NCI-H82 (cell line): ENCODE data around the gene USP5.

Experiments used
- DNase-seq: peaks from one replicate; lab custom pipeline; 2025; lab: John Stamatoyannopoulos, UW

The USP5 gene, protein sequence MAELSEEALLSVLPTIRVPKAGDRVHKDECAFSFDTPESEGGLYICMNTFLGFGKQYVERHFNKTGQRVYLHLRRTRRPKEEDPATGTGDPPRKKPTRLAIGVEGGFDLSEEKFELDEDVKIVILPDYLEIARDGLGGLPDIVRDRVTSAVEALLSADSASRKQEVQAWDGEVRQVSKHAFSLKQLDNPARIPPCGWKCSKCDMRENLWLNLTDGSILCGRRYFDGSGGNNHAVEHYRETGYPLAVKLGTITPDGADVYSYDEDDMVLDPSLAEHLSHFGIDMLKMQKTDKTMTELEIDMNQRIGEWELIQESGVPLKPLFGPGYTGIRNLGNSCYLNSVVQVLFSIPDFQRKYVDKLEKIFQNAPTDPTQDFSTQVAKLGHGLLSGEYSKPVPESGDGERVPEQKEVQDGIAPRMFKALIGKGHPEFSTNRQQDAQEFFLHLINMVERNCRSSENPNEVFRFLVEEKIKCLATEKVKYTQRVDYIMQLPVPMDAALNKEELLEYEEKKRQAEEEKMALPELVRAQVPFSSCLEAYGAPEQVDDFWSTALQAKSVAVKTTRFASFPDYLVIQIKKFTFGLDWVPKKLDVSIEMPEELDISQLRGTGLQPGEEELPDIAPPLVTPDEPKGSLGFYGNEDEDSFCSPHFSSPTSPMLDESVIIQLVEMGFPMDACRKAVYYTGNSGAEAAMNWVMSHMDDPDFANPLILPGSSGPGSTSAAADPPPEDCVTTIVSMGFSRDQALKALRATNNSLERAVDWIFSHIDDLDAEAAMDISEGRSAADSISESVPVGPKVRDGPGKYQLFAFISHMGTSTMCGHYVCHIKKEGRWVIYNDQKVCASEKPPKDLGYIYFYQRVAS

DNA sequence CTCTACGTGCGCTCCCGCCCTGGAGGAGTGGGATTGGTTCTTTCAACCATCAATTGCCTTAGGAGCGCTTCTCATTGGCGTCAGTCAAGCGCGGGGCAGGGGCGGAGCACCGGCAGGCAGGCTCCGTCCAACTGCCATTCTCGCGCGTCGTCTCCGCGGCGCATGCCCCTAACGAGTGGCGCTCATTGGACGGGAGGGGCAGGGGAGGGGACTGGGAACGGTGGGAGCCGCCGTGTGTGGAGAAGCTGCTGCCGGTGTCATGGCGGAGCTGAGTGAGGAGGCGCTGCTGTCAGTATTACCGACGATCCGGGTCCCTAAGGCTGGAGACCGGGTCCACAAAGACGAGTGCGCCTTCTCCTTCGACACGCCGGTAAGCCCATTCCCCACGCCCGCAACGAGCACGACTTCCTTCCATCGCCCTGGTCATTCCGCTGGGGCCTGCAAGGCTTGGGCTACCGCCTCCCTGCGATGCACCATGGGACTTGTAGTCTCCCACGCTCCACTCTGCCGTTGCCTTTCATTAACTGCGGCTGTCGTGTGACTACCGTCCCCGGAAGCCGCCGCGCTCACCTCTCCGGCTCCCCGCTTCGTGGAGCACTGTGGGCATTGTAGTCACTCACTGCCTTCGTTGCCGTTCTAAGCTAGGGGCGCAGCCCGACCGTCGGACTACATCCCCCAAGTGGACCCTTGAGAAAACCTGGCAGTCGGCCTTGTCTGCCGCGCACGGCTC is at the start of gene USP5:
TSS of gene USP5 (plus strand) at position 230 of the 730 bp plus-strand sequence. CDS start at position 260, 30 bp downstream.
- DNase-seq, result peak; percentile 100

DNA sequence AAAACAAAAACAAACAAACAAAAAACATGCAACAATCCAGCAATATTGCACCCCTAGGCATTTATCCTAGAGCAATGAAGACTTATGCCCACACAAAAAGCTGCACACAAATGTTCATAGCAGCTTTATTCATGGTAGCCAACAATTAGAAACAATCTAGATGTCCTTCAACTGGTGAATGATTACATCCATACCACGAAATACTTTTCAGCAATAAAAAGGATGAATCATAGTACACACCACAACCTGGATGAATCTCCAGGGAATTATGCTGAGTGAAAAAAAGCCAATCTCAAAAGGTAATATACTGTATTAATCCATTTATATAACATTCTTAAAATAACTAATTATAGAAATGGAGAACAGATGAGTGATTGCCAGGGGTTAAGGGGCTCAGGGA is 44.8 kb upstream of the USP5 start:
- no peak for DNase-seq

GRCh38 chr12:6809056-6809455 is 42.9 kb upstream of the USP5 start:
- no peak for DNase-seq

GRCh38 chr12:6810758-6811157 is 41.2 kb upstream of the USP5 start:
- DNase-seq, result no peak

DNA sequence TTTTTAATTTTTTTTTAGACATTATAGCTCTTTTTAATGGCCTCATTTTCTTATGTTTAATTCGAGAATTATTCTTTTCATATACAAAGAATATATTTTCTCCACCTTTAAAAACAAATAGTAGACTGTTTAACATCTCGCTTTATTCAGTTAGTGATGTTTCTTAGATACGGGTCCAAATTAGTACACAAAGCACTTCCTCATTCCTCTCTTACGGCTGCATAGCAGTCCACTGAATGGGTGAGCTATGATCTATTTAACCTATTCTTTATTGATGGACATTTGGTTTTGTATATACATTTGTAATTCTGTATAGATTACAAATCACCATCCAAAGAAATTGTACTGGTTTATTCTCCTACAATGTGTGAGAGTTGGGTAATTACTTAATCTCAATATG is 38.6 kb upstream of the USP5 start:
- DNase-seq, result no peak

GRCh38 chr12:6816598-6816997 is 35.4 kb upstream of the USP5 start:
- no peak for DNase-seq

- no peak for DNase-seq
Observed at GRCh38 chr12:6817098-6817497, 34.9 kb upstream of the USP5 start.

GRCh38 chr12:6817662-6818157 is 34.2 kb upstream of the USP5 start:
- no peak for DNase-seq

- DNase-seq, result no peak
Observed at GRCh38 chr12:6818222-6818621, 33.7 kb upstream of the USP5 start.

GRCh38 chr12:6818645-6819044 is 33.3 kb upstream of the USP5 start:
- no peak for DNase-seq

- no peak for DNase-seq
Observed at GRCh38 chr12:6819106-6820030, 32.6 kb upstream of the USP5 start.

GRCh38 chr12:6820166-6820565 is 31.8 kb upstream of the USP5 start:
- no peak for DNase-seq

GRCh38 chr12:6821591-6822425 is 30.1 kb upstream of the USP5 start, which contains the start of gene GPR162:
TSS of gene GPR162 (plus strand) at chr12:6821821. CDS start at chr12:6823899, 2,078 bp downstream.
- peak; percentile 89 for DNase-seq

GRCh38 chr12:6822426-6823135 is 29.4 kb upstream of the USP5 start:
- no peak for DNase-seq

DNA sequence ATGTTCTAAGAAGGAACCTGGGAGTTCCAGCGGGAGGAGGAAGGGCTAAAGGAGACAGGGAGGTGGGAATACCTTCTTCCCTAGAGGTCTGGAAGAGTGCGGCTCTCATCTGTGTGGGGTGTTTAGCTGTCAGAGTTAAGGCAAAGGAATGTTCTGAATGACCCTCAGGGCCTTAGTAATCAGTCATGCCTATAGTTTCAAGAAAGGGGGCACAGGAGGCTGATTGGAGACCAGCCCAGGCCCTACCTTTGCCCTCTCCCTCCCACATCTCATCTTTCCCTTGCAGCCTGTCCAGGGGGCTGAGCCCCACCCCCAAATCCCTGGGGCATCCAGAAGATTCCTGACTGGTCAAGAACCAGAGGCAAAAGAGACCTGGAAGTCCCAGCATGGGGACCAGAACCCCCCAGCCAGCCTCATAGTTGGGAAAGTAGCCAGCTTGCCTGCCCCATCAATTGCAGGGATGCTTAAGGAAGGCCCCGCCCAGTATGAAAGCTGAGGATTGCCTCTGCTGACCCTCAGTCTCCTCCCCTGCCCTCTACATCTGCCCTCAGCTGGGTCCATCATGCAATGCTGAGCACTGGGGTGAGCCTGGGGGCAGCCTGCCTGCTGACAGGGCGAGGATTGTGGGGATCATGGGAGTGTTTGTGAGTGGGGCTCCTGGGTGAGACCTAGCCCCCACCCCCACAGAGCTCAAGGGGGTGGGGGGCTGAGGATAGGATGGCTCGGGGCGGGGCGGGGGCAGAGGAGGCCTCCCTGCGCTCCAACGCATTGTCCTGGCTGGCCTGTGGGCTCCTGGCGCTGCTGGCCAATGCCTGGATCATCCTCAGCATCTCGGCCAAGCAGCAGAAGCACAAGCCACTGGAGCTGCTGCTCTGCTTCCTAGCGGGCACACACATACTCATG is 28.5 kb upstream of the USP5 start:
- no peak for DNase-seq

DNA sequence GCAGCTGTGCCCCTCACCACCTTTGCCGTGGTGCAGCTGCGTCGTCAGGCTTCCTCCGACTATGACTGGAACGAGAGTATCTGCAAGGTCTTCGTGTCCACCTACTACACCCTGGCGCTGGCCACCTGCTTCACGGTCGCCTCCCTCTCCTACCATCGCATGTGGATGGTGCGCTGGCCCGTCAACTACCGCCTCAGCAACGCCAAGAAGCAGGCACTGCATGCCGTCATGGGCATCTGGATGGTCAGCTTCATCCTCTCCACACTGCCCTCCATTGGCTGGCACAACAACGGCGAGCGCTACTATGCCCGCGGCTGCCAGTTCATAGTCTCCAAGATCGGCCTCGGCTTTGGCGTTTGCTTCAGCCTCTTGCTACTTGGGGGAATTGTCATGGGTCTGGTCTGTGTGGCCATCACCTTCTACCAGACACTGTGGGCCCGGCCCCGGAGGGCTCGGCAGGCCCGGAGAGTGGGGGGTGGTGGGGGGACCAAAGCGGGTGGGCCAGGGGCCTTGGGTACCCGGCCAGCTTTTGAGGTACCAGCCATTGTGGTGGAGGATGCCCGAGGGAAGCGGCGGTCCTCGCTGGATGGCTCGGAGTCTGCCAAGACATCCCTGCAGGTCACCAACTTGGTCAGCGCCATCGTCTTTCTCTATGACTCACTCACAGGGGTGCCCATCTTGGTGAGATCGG is 27.7 kb upstream of the USP5 start:
- DNase-seq, result no peak

DNA sequence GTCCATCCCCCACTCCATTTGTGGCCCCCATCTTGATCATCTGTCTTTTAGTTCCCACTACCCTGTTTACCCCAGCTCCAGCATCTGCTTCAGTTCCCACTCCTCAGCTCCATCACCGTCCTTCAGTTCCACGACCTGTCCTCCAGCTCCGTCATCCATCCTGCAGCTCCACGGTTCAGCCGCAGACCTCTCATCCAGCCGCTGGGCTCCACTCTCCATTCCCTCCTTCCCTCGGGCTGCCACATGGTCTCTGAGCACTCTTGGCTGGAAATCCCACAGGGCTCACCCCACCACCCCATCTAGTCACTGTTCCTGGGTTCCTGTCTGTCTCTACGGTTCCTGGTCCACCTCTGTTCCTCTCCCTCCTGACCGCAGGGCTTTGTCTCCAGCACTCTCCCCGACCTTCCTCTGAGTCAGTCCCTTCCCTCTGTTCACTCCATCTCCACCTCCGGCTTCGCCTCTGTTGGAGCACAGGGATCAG is 27.0 kb upstream of the USP5 start:
- DNase-seq, result no peak
